ENCODE data around the gene ARGLU1. TPM values are rescaled to one million over a fixed set of nuclear protein-coding genes. Genes with fewer than 3 reads are reported as not detected.

The ARGLU1 gene
- total RNA-seq, 1 donor from 2014 or later = 128 TPM

DNA sequence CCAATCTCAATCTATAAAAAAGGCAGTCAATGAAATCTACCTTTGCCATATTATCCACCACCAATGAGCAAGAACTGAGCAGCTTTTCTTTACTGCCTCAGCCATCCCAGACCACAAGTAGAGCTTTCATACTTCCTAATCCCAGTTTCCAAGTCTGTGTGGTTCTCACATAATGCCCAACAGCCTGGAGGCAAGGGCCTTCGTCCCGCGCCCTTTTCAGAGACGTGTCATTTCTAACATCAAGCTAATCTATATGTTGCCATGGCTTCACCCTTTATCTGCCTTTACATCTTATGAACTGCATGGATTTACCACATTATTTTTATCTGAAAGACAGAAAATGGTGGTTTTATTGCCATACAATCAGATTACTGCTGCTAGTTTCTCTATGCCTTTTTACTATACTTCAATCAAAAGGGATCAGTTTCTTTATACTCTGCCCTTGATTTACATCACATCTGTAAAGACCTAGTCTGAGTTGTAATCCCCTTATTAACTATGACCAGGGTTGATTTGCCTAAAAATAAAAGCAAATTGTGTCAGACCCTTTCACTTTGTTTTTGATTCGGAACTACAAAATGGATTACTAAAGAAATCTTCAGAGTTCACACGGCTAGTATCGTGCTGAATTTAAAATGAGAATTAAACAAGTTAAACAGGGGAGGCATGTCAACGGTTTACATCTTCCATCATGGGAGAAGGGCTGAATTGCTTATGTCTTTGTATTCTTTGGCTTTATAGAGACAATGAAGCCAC lies 38.3 kb downstream of the ARGLU1 start:
- no peaks in the 10 kb centered on the region for H3K9me3 Mint-ChIP-seq
- H3K27ac Mint-ChIP-seq = peak overlapping the region; percentile 87
- DNase-seq (ENCODE audit: extremely low spot score, unreplicated experiment) = no peak
- peaks cover 65% of the 10 kb centered on the region for H3K4me1 Mint-ChIP-seq (ENCODE audit: unreplicated experiment)
- H3K27me3 Mint-ChIP-seq = no peaks in the 10 kb centered on the region
- TF ChIP-seq, protein P1, sequence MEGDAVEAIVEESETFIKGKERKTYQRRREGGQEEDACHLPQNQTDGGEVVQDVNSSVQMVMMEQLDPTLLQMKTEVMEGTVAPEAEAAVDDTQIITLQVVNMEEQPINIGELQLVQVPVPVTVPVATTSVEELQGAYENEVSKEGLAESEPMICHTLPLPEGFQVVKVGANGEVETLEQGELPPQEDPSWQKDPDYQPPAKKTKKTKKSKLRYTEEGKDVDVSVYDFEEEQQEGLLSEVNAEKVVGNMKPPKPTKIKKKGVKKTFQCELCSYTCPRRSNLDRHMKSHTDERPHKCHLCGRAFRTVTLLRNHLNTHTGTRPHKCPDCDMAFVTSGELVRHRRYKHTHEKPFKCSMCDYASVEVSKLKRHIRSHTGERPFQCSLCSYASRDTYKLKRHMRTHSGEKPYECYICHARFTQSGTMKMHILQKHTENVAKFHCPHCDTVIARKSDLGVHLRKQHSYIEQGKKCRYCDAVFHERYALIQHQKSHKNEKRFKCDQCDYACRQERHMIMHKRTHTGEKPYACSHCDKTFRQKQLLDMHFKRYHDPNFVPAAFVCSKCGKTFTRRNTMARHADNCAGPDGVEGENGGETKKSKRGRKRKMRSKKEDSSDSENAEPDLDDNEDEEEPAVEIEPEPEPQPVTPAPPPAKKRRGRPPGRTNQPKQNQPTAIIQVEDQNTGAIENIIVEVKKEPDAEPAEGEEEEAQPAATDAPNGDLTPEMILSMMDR (conservative IDR thresholded peaks at IDR 0.05) = no peak
- H3K4me3 Mint-ChIP-seq = peak overlapping the region; percentile 99
- H3K36me3 Mint-ChIP-seq = peaks cover 9% of the 10 kb centered on the region

DNA sequence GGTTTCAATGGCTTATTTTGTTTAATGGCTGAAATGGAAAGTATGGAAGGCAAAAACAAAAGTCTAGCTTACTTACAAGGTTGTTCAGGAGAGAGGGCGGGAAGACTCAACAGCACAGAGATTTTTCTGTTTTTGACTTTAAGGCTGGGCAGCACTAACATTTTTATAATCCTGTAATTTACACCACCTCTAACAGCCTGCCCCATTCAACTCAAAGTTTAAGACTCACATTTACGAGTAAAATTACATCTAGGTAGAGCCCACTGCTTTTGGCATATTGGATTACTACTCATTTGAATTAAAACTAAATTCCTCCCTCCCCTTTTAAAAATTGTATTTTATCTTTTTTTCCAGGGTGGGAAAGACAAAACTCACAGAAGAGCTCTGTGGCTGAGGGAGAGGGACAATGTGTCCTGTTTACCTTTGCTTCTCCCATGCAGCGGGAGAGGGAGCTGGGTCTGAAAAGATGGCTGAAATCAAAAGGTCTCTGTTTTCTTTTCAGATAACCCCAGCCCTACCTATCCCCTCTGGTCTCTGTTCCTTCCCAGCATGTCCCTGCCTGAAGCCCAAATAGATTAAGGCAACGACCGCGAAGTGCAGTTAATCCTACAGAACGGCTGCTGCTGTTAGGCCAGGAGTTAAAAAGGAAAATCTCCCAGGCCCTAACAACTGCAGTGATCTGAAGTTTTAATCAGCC lies 39.1 kb downstream of the ARGLU1 start:
- TF ChIP-seq, protein P1 (conservative IDR thresholded peaks at IDR 0.05) = no peak
- H3K4me1 Mint-ChIP-seq (ENCODE audit: unreplicated experiment) = peaks cover 73% of the 10 kb centered on the region
- H3K9me3 Mint-ChIP-seq = no peaks in the 10 kb centered on the region
- peak overlapping the region; percentile 87 for H3K27ac Mint-ChIP-seq
- no peak for DNase-seq (ENCODE audit: extremely low spot score, unreplicated experiment)
- H3K4me3 Mint-ChIP-seq = peak overlapping the region; percentile 99
- H3K27me3 Mint-ChIP-seq = no peaks in the 10 kb centered on the region
- peaks cover 9% of the 10 kb centered on the region for H3K36me3 Mint-ChIP-seq

DNA sequence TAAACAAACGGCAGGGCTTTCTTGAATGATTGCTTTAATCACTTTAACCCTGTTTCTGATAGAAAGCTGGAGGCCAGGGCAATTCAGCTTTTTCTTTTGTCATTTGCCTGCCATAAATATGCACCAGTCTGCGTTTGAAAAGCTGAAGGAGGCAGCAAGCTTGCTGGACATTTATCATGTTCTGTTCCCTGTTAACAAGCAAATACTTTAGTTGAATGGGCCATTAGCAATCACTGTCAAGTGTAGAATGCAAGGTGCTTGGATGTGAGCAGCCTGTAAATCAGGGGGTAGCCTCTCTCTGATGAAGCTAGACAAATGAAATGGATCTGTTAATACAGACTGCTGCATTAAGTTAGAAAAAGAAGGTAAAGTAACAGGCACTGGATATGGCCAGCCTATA lies 40.1 kb downstream of the ARGLU1 start:
- Mint-ChIP-seq H3K27me3 (no peaks in the 10 kb centered on the region), H3K4me1 (ENCODE audit: unreplicated experiment) (peaks cover 81% of the 10 kb centered on the region), H3K9me3 (no peaks in the 10 kb centered on the region), H3K36me3 (peaks cover 9% of the 10 kb centered on the region), H3K4me3 (peak overlapping the region; percentile 46), H3K27ac (peak overlapping the region; percentile 65)
- TF ChIP-seq, protein P1 (conservative IDR thresholded peaks at IDR 0.05) = no peak
- no peak for DNase-seq (ENCODE audit: extremely low spot score, unreplicated experiment)

DNA sequence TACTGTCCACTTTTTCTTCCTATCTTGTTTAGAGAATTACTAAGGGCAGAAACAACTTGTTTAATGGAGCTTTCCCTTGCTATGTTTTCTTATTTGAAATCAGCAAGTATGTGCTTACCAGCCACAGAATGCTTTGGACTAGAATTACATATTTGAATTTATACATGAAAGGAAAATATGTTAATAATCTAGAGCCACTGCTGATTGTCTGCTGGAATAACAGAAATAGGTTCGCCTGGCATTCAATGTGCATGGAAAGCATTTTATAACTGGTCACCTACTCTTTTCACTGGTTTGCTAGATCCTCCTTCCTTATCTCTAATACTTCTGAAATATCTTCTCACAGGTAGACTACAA lies 40.5 kb downstream of the ARGLU1 start:
- peak overlapping the region; percentile 65 for H3K27ac Mint-ChIP-seq
- TF ChIP-seq, protein P1 (conservative IDR thresholded peaks at IDR 0.05) = no peak
- peaks cover 9% of the 10 kb centered on the region for H3K36me3 Mint-ChIP-seq
- H3K4me3 Mint-ChIP-seq = peak overlapping the region; percentile 46
- H3K27me3 Mint-ChIP-seq = no peaks in the 10 kb centered on the region
- peaks cover 84% of the 10 kb centered on the region for H3K4me1 Mint-ChIP-seq (ENCODE audit: unreplicated experiment)
- no peaks in the 10 kb centered on the region for H3K9me3 Mint-ChIP-seq
- no peak for DNase-seq (ENCODE audit: extremely low spot score, unreplicated experiment)

DNA sequence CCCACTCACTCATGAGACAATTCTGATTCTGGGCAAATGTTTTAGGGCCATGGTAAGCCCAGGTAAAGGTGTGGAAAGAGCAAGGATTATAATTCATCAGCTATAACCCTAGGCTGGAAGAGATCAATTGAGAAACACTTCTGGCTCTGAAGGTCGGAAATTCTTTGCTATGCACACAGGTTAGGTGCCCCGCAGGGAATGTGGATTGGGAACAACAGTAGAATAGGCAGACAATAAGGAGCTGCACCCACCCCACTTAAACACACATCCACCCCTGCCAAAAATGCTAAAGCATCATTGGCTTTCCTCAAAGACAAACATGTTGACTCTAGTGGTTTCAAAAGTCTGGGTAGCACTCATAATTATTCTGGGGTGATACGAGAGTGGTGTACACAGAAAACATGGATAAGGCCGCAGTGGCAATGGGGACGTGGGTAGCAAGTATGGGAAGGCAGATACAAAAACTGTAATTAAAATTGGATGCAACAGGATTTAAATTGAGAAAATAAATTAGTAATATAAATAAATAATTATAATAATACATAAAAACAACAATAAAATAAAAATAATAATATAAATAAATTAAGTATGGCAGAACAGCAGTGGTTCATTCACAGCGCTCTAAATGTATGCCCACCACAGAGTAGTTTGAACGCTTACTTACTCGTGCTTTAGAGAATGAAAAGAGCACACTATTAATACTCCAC lies 41.0 kb downstream of the ARGLU1 start:
- TF ChIP-seq, protein P1 (conservative IDR thresholded peaks at IDR 0.05) = no peak
- Mint-ChIP-seq H3K9me3 (no peaks in the 10 kb centered on the region), H3K27me3 (no peaks in the 10 kb centered on the region), H3K36me3 (peaks cover 9% of the 10 kb centered on the region), H3K4me3 (peak overlapping the region; percentile 34), H3K27ac (peak overlapping the region; percentile 85), H3K4me1 (ENCODE audit: unreplicated experiment) (peaks cover 89% of the 10 kb centered on the region)
- DNase-seq (ENCODE audit: extremely low spot score, unreplicated experiment) = no peak

All from type B pancreatic cell (in vitro differentiated cells).